ENCODE results near the gene TXNDC11.
A peak's percentile ranks its signal among the peaks of the same experiment; 100 is the strongest.

TXNDC11 gene

GRCh38 chr16:11673091-11674000 lies 69.3 kb downstream of the TXNDC11 start:
- H3K4me3 ChIP-seq (ENCODE audit: low read depth, low read length) = peak overlapping the region; percentile 6

GRCh38 chr16:11672206-11673090 lies 70.2 kb downstream of the TXNDC11 start:
- peak overlapping the region; percentile 13 for H3K4me3 ChIP-seq (ENCODE audit: low read depth, low read length)
- no peak for TF ChIP-seq CTCF (IDR thresholded peaks at IDR 0.05; ENCODE audit: borderline replicate concordance, insufficient read depth, low read depth, low read length)

More at GRCh38 chr16:11673091-11674000, 69.3 kb downstream of the TXNDC11 start:
- TF ChIP-seq CTCF (IDR thresholded peaks at IDR 0.05; ENCODE audit: borderline replicate concordance, insufficient read depth, low read depth, low read length) = no peak

GRCh38 chr16:11671676-11672075 lies 71.0 kb downstream of the TXNDC11 start:
- no peak for TF ChIP-seq CTCF (IDR thresholded peaks at IDR 0.05; ENCODE audit: borderline replicate concordance, insufficient read depth, low read depth, low read length)
- no peak overlapping the region for H3K4me3 ChIP-seq (ENCODE audit: low read depth, low read length)

GRCh38 chr16:11671271-11671670 lies 71.4 kb downstream of the TXNDC11 start:
- H3K4me3 ChIP-seq (ENCODE audit: low read depth, low read length) = no peak overlapping the region
- TF ChIP-seq CTCF (IDR thresholded peaks at IDR 0.05; ENCODE audit: borderline replicate concordance, insufficient read depth, low read depth, low read length) = no peak

GRCh38 chr16:11670171-11671131 lies 72.2 kb downstream of the TXNDC11 start:
- no peak for TF ChIP-seq CTCF (IDR thresholded peaks at IDR 0.05; ENCODE audit: borderline replicate concordance, insufficient read depth, low read depth, low read length)
- peak overlapping the region; percentile 84 for H3K4me3 ChIP-seq (ENCODE audit: low read depth, low read length)

GRCh38 chr16:11669380-11670146 lies 73.1 kb downstream of the TXNDC11 start:
- TF ChIP-seq CTCF (IDR thresholded peaks at IDR 0.05; ENCODE audit: borderline replicate concordance, insufficient read depth, low read depth, low read length) = no peak
- H3K4me3 ChIP-seq (ENCODE audit: low read depth, low read length) = peak overlapping the region; percentile 84

Data from GM12875 (cell line).